GM23248 (cell line): ENCODE data around the gene DDB1. TPM values are rescaled to one million over a fixed set of nuclear protein-coding genes. Genes with fewer than 3 reads are reported as not detected.

ENCODE experiments used
- DNase-seq: peaks from one replicate; pipeline ENCODE4 v3.0.0-alpha.2; 2015
- H2AFZ ChIP-seq: fragments of 200-600 bp; sonication (generic); 2 replicates; pipeline ENCODE4 v1.6.1; 2016; ENCODE audit warnings: antibody characterized with exemption
- H3F3A ChIP-seq: fragments of 200-600 bp; sonication (generic); 2 replicates; pipeline ENCODE4 v1.6.1; 2016; ENCODE audit warnings: mild to moderate bottlenecking, antibody characterized with exemption, mixed run types; ENCODE audit not compliant: insufficient read depth
- H3K27ac ChIP-seq: fragments of 200-600 bp; sonication (generic); 2 replicates; pipeline ENCODE4 v1.5.1; 2016; ENCODE audit warnings: mild to moderate bottlenecking
- H3K27me3 ChIP-seq: fragments of 200-600 bp; sonication (generic); replicated peaks from 2 replicates; pipeline ENCODE4 v1.6.1; 2016; ENCODE audit warnings: mild to moderate bottlenecking; ENCODE audit not compliant: insufficient read depth
- H3K36me3 ChIP-seq: fragments of 200-600 bp; sonication (generic); 2 replicates; pipeline ENCODE4 v1.6.1; 2016; ENCODE audit warnings: low read depth, mild to moderate bottlenecking
- H3K4me1 ChIP-seq: fragments of 200-600 bp; sonication (generic); 2 replicates; pipeline ENCODE4 v1.6.1; 2016; ENCODE audit warnings: mild to moderate bottlenecking; ENCODE audit not compliant: insufficient read depth
- H3K4me2 ChIP-seq: fragments of 200-600 bp; sonication (generic); one replicate; pipeline ENCODE4 v1.6.1; 2016; ENCODE audit warnings: mild to moderate bottlenecking; ENCODE audit not compliant: unreplicated experiment
- H3K4me3 ChIP-seq: fragments of 200-600 bp; sonication (generic); 2 replicates; pipeline ENCODE4 v1.5.1; 2016; ENCODE audit warnings: mild to moderate bottlenecking
- H3K79me2 ChIP-seq: fragments of 200-600 bp; sonication (generic); 2 replicates; pipeline ENCODE4 v1.6.1; 2016; ENCODE audit warnings: mild to moderate bottlenecking; ENCODE audit not compliant: insufficient read depth
- H3K9ac ChIP-seq: fragments of 200-600 bp; sonication (generic); 2 replicates; pipeline ENCODE4 v1.6.1; 2016; ENCODE audit warnings: mild to moderate bottlenecking
- H3K9me2 ChIP-seq: fragments of 200-600 bp; sonication (generic); 2 replicates; pipeline ENCODE4 v1.6.1; 2016; ENCODE audit warnings: mixed run types, mild to moderate bottlenecking, moderate library complexity; ENCODE audit not compliant: insufficient read depth
- H3K9me3 ChIP-seq: fragments of 200-600 bp; sonication (generic); one replicate; pipeline ENCODE4 v1.6.1; 2017; ENCODE audit warnings: low read depth
- H4K20me1 ChIP-seq: fragments of 200-600 bp; sonication (generic); 2 replicates; pipeline ENCODE4 v1.6.0; 2016; ENCODE audit not compliant: insufficient read depth
- EZH2 ChIP-seq: fragments of 200-600 bp; sonication (generic); IDR thresholded peaks from 2 replicates; pipeline ENCODE4 v1.6.1; 2018; ENCODE audit warnings: antibody characterized with exemption, mild to moderate bottlenecking; ENCODE audit not compliant: insufficient read depth, poor library complexity, severe bottlenecking
- EZH2phosphoT487 ChIP-seq: fragments of 200-600 bp; sonication (generic); IDR thresholded peaks from 2 replicates; pipeline ENCODE4 v1.6.1; 2018; ENCODE audit warnings: antibody characterized with exemption, moderate library complexity, mild to moderate bottlenecking, low read depth; ENCODE audit not compliant: insufficient read depth
- WGBS, 2 experiments: methylation state at CpG; one replicate each; pipeline ENCODE4 v1.1.6; 2015 to 2017; ENCODE audit warnings: low lambda C conversion rate in 2 of 2, low coverage in 1 of 2; ENCODE audit errors: missing lambda C conversion rate in 2 of 2; 5-methylcytosine and 5-hydroxymethylcytosine counted together
- in situ Hi-C: fragments of 300-500 bp; cut with MboI; formaldehyde crosslinking; loops from 2 replicates; pipeline ENCODE4 v1.15.0; 2020
- polyA plus RNA-seq: library from polyadenylated mRNA; unstranded; fragments of >200 nt; fragmentation: Nextera tagmentation; extraction: Ambion mirVana; gene quantifications from 2 replicates; pipeline ENCODE4 v1.2.1, GENCODE V29; 2016
- total RNA-seq: library from RNA; depleted of rRNA; stranded (reverse); fragments of >200 nt; shearing (Covaris generic); gene quantifications from 2 replicates; pipeline ENCODE4 v1.2.3, GENCODE V29; 2014

The DDB1 gene
- total and polyA plus RNA-seq, 2 experiments from 2014 or later: 160 to 252 TPM

- Histone ChIP-seq H3K27me3 (no peaks in the 10 kb centered on the region), H3K4me1 (peaks cover 46% of the 10 kb centered on the region), H3F3A (peaks cover 37% of the 10 kb centered on the region), H3K9me3 (no peaks in the 10 kb centered on the region), H2AFZ (no peak overlapping the region), H3K36me3 (peaks cover 30% of the 10 kb centered on the region), H3K27ac (peak overlapping the region; percentile 55), H3K79me2 (peaks cover 93% of the 10 kb centered on the region), H3K4me2 (peak overlapping the region; percentile 46), H3K9ac (peak overlapping the region; percentile 12; the same call in 1 of the 2 replicates), H4K20me1 (no peaks in the 10 kb centered on the region), H3K9me2 (no peaks in the 10 kb centered on the region), H3K4me3 (0 out of 2 replicates have a peak overlapping the region, but pooled peaks have one; percentile 3)
- 91 to 93% methylated on average over 9 of the region's 9 CpGs for WGBS, 2 experiments
- no peak for TF ChIP-seq EZH2
- in situ Hi-C loops: no loop called here
- DNase-seq: no peak
Measured at GRCh38 chr11:61328351-61328750, 4.6 kb downstream of the DDB1 start.

DNA sequence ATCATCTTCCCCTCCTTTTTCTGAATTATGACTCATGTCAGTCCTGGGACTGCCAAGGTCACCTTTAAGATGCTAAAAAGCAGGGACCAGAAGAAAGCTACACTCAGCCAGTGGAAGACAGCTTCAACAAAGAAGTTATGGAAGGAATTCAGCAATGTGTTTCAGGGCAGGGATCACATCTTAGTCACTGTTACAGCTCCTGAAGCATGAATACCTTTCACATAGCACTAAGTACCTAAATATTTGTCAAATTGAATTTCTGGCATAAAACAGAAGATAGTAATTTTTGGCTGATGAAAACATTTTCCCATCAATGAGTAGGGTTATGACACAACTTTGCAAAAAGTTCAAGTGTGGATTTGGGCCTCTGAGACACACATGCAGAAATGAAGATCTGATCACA, 5.2 kb downstream of the DDB1 start:
- H3K79me2 ChIP-seq: peaks cover 97% of the 10 kb centered on the region
- H4K20me1 ChIP-seq: no peaks in the 10 kb centered on the region
- in situ Hi-C loops: no loop called here
- peaks cover 37% of the 10 kb centered on the region for H3K36me3 ChIP-seq
- H2AFZ ChIP-seq: no peak overlapping the region
- no peaks in the 10 kb centered on the region for H3K9me2 ChIP-seq
- no peak for TF ChIP-seq EZH2phosphoT487
- no peak for TF ChIP-seq EZH2
- peaks cover 37% of the 10 kb centered on the region for H3F3A ChIP-seq
- peak; percentile 76 for DNase-seq
- H3K4me2 ChIP-seq: no peak overlapping the region
- no peaks in the 10 kb centered on the region for H3K9me3 ChIP-seq
- H3K4me3 ChIP-seq: no peak overlapping the region
- H3K9ac ChIP-seq: no peak overlapping the region
- peak overlapping the region; percentile 55 for H3K27ac ChIP-seq
- H3K27me3 ChIP-seq: no peaks in the 10 kb centered on the region
- peaks cover 46% of the 10 kb centered on the region for H3K4me1 ChIP-seq

DNA sequence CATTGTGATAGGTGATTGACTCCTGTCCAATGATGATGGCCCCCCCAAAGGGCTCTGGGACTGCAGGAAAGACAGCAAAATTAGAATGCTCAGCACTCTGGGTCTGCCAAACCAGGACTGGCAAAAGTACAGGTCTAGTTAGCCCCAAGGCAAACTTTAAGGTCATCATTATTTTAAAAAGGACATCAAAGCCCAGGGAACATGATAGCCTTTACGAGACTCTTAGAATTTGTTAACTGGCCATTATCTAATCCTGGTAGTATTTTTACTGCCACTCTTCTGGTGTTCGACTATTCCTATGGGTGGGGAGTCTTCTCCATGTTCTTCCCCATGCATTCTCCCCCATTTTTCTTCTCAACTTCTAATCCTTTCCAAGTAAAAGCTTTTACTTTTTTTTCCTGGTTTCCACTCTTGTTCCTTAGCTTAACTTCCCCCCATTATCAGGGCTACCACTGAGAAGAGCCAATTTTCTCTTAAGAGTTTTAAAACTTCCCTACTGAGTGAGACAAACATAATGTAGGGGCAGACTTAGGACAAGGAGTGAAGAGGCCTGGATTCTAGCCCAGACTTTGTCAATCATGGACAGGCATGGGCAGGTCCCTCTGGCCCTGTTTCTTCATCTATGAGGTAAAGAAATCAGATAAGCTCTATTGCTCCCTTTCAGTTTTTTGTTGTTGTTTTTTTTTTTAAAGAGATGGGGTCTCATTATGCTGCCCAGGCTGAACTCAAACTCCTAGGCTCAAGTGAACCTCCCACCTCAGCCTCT, 7.1 kb downstream of the DDB1 start:
- WGBS, 2 experiments: 96 to 98% methylated on average over 2 of the region's 2 CpGs
- no peaks in the 10 kb centered on the region for H4K20me1 ChIP-seq
- DNase-seq: no peak

DNA sequence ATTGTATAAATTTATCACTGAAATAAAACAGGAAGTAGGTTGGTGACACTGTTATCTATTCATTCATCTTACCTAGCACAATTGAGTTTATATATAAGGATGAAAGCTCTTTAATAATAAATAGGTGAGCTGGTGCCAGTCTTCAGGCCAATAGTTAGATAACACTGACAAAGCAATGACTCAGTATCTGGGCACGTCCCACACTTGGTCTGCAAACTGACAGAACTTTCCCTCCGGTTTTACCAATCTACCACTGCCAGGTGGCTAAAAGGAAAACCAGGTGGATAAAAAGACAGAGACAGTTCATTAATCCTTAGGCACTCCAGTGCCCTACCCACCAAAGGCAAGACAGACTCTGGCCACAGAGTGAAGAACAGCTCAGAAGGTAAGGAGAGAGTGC, 17.6 kb downstream of the DDB1 start:
- DNase-seq: no peak
- no peak overlapping the region for H3K4me2 ChIP-seq
- in situ Hi-C loops: no loop called here
- peaks cover 42% of the 10 kb centered on the region for H3K79me2 ChIP-seq
- no peak overlapping the region for H2AFZ ChIP-seq
- H3K9ac ChIP-seq: no peak overlapping the region
- no peaks in the 10 kb centered on the region for H3K9me2 ChIP-seq
- H3F3A ChIP-seq: peaks cover 11% of the 10 kb centered on the region; the same call in 1 of the 2 replicates
- H3K4me3 ChIP-seq: no peak overlapping the region
- no peak overlapping the region for H3K27ac ChIP-seq
- no peaks in the 10 kb centered on the region for H3K27me3 ChIP-seq
- TF ChIP-seq EZH2 (no peak), EZH2phosphoT487 (no peak)
- no peaks in the 10 kb centered on the region for H3K9me3 ChIP-seq
- H3K36me3 ChIP-seq: peaks cover 87% of the 10 kb centered on the region
- 88 to 93% methylated on average over 2 of the region's 2 CpGs for WGBS, 2 experiments
- H3K4me1 ChIP-seq: no peaks in the 10 kb centered on the region
- H4K20me1 ChIP-seq: no peaks in the 10 kb centered on the region

More for the DNA sequence above, 7.1 kb downstream of the DDB1 start:
- in situ Hi-C loops: no loop called here
- Histone ChIP-seq H2AFZ (no peak overlapping the region), H3K27me3 (no peaks in the 10 kb centered on the region), H3F3A (peaks cover 37% of the 10 kb centered on the region), H3K4me3 (no peak overlapping the region), H3K27ac (no peak overlapping the region), H3K9me3 (no peaks in the 10 kb centered on the region), H3K9ac (no peak overlapping the region), H3K4me1 (peaks cover 35% of the 10 kb centered on the region), H3K4me2 (no peak overlapping the region), H3K9me2 (no peaks in the 10 kb centered on the region), H3K36me3 (peaks cover 55% of the 10 kb centered on the region), H3K79me2 (peaks cover 97% of the 10 kb centered on the region)
- TF ChIP-seq EZH2: no peak
- TF ChIP-seq EZH2phosphoT487: no peak
